Measurements from ENCODE around the gene TEX38. TPM values are rescaled to one million over a fixed set of nuclear protein-coding genes. Genes with fewer than 3 reads are reported as not detected.
A peak's percentile ranks its signal among the peaks of the same experiment; 100 is the strongest.

The TEX38 gene
- total and polyA plus RNA-seq, 2 of the 13 experiments (the other 11 are each of a cell fraction or from before 2014, with no cell fraction given), result 0.18 TPM; not detected in 1

GRCh38 chr1:46667782-46668760 lies 3.6 kb upstream of the TEX38 start, which contains the start of gene ATPAF1 (continued):
- TF ChIP-seq SAFB2 (CRISPR knock-in tag; IDR thresholded peaks at IDR 0.05; ENCODE audit: borderline replicate concordance, low read depth), result 0 out of 2 replicates have a peak, but pooled peaks have one; percentile 70
- TF ChIP-seq CREB1 (IDR thresholded peaks at IDR 0.05), result no peak
- no peak for TF ChIP-seq CREB1 (CRISPR knock-in tag; IDR thresholded peaks at IDR 0.05)
- TF ChIP-seq ZNF510 (CRISPR knock-in tag; IDR thresholded peaks at IDR 0.05; ENCODE audit: low read depth), result no peak
- TF ChIP-seq GRHL1 (CRISPR knock-in tag; conservative IDR thresholded peaks at IDR 0.05), result no peak
- peak; percentile 78 for TF ChIP-seq ZBTB38 (CRISPR knock-in tag; IDR thresholded peaks at IDR 0.05)
- TF ChIP-seq CC2D1A (CRISPR knock-in tag; IDR thresholded peaks at IDR 0.05), result no peak
- TF ChIP-seq ZFP90 (CRISPR knock-in tag; IDR thresholded peaks at IDR 0.05; ENCODE audit: borderline replicate concordance), result no peak
- TF ChIP-seq HNF1A (IDR thresholded peaks at IDR 0.05; ENCODE audit: low read depth), result no peak
- TF ChIP-seq HNF1A (CRISPR knock-in tag; IDR thresholded peaks at IDR 0.05; ENCODE audit: borderline replicate concordance), result no peak
- TF ChIP-seq EP300 (IDR thresholded peaks at IDR 0.05; ENCODE audit: low read depth in 2 of 2, low read length in 2 of 2), result no peak
- TF ChIP-seq EP300 (CRISPR knock-in tag; IDR thresholded peaks at IDR 0.05; ENCODE audit: borderline replicate concordance), result no peak
- no peak for TF ChIP-seq ZFP37 (CRISPR knock-in tag; IDR thresholded peaks at IDR 0.05; ENCODE audit: borderline replicate concordance)
- TF ChIP-seq BATF2 (CRISPR knock-in tag; IDR thresholded peaks at IDR 0.05), result no peak
- no peak for TF ChIP-seq PRDM10 (CRISPR knock-in tag; IDR thresholded peaks at IDR 0.05; ENCODE audit: low read depth)
- TF ChIP-seq ZNF362 (CRISPR knock-in tag; IDR thresholded peaks at IDR 0.05; ENCODE audit: borderline replicate concordance), result no peak
